ENCODE data around the gene OR1M1. TPM values are rescaled to one million over a fixed set of nuclear protein-coding genes. Genes with fewer than 3 reads are reported as not detected.
A peak's percentile ranks its signal among the peaks of the same experiment; 100 is the strongest.
"Not testable (repeated sequence)": the region's sequence is repeated elsewhere in the genome, so short reads cannot be mapped to it uniquely, and the experiment has no call there.

The OR1M1 gene
- total RNA-seq, 1 donor from 2014 or later = not detected

- TF ChIP-seq CTCF (IDR thresholded peaks at IDR 0.05; ENCODE audit: insufficient read depth, low read length, severe bottlenecking) = no peak
- DNase-seq (ENCODE audit: low read depth) (no peak), FAIRE-seq (no peak)
- Histone ChIP-seq H3K27me3 (ENCODE audit: control insufficient read depth, insufficient read depth, low read length) (no peaks in the 10 kb centered on the region), H3K4me3 (ENCODE audit: low read depth, low read length) (no peak overlapping the region), H3K36me3 (ENCODE audit: control insufficient read depth, insufficient read depth, low read length) (no peaks in the 10 kb centered on the region)
These were observed 21.3 kb upstream of the OR1M1 start for GRCh38 chr19:9065457-9066014.

GRCh38 chr19:9070066-9070465, 16.8 kb upstream of the OR1M1 start:
- no peaks in the 10 kb centered on the region for H3K27me3 ChIP-seq (ENCODE audit: control insufficient read depth, insufficient read depth, low read length)
- H3K4me3 ChIP-seq (ENCODE audit: low read depth, low read length) = no peak overlapping the region
- DNase-seq (ENCODE audit: low read depth) (no peak), FAIRE-seq (no peak)
- TF ChIP-seq CTCF (IDR thresholded peaks at IDR 0.05; ENCODE audit: insufficient read depth, low read length, severe bottlenecking) = no peak
- H3K36me3 ChIP-seq (ENCODE audit: control insufficient read depth, insufficient read depth, low read length) = no peaks in the 10 kb centered on the region

DNA sequence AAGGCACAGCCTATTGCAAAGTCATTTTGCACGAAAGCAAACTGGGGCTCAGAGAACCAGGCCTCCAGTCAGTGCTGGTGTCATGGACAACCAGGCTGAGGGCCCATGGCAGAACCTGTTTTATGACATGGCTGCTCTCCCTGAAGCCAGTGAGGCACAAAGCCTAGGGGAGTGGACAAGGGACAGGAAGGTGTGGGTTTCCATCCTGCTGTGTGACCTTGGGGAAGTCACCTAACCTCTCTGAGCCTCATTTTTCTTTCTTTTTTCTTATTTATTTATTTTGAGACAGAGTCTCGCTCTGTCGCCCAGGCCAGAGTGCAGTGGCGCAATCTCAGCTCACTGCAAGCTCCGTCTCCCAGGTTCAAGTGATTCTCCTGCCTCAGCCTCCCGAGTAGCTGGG, 15.1 kb upstream of the OR1M1 start:
- not testable (repeated sequence) for FAIRE-seq; H3K27me3 ChIP-seq (ENCODE audit: control insufficient read depth, insufficient read depth, low read length); H3K4me3 ChIP-seq (ENCODE audit: low read depth, low read length); H3K36me3 ChIP-seq (ENCODE audit: control insufficient read depth, insufficient read depth, low read length); DNase-seq (ENCODE audit: low read depth)

DNA sequence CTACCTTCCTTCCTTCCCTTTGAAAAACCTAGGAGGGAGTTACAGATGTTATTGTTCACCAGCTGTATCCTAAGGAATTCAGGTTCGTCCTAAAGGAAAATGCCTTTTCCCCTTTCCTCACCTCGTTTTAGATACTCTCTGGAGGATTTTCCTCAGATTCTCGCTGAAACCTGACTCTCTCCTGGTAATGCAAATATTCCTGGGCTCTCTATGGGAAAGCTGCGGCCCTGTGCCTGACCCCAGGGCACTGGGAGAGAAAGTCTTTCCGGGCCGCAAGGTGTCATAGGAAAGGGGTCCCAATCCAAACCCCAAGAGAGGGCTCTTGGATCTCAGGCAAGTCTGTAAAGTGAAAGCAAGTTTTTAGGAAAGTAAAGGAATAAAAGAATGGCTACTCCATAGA, 13.1 kb upstream of the OR1M1 start:
- FAIRE-seq (no peak), DNase-seq (ENCODE audit: low read depth) (no peak)
- no peaks in the 10 kb centered on the region for H3K27me3 ChIP-seq (ENCODE audit: control insufficient read depth, insufficient read depth, low read length)
- TF ChIP-seq CTCF (IDR thresholded peaks at IDR 0.05; ENCODE audit: insufficient read depth, low read length, severe bottlenecking) = no peak
- no peak overlapping the region for H3K4me3 ChIP-seq (ENCODE audit: low read depth, low read length)
- H3K36me3 ChIP-seq (ENCODE audit: control insufficient read depth, insufficient read depth, low read length) = no peaks in the 10 kb centered on the region

- H3K4me3 ChIP-seq (ENCODE audit: low read depth, low read length) = no peak overlapping the region
These were observed 11.6 kb upstream of the OR1M1 start for GRCh38 chr19:9075064-9075949.

More at GRCh38 chr19:9075064-9075949, 11.6 kb upstream of the OR1M1 start:
- no peak for TF ChIP-seq CTCF (IDR thresholded peaks at IDR 0.05; ENCODE audit: insufficient read depth, low read length, severe bottlenecking)
- FAIRE-seq = peak; percentile 23
- DNase-seq (ENCODE audit: low read depth) = peak; percentile 96
- Histone ChIP-seq H3K27me3 (ENCODE audit: control insufficient read depth, insufficient read depth, low read length) (no peaks in the 10 kb centered on the region), H3K36me3 (ENCODE audit: control insufficient read depth, insufficient read depth, low read length) (no peaks in the 10 kb centered on the region)
